ENCODE results near the gene GABRD.

Gene GABRD

GRCh38 chr1:2042830-2043773 is 24.0 kb downstream of the GABRD start:
- no peak for DNase-seq (ENCODE audit: low read depth)
- TF ChIP-seq CTCF (IDR thresholded peaks at IDR 0.05; ENCODE audit: control insufficient read depth, insufficient read depth, low read depth, low read length, missing control alignments): no peak
- no peak overlapping the region for H3K4me3 ChIP-seq (ENCODE audit: control insufficient read depth, low read depth, low read length)

GRCh38 chr1:2043886-2044285 is 24.7 kb downstream of the GABRD start:
- TF ChIP-seq CTCF (IDR thresholded peaks at IDR 0.05; ENCODE audit: control insufficient read depth, insufficient read depth, low read depth, low read length, missing control alignments): no peak
- no peak overlapping the region for H3K4me3 ChIP-seq (ENCODE audit: control insufficient read depth, low read depth, low read length)
- DNase-seq (ENCODE audit: low read depth): no peak

- no peak for DNase-seq (ENCODE audit: low read depth)
- H3K4me3 ChIP-seq (ENCODE audit: control insufficient read depth, low read depth, low read length): no peak overlapping the region
- TF ChIP-seq CTCF (IDR thresholded peaks at IDR 0.05; ENCODE audit: control insufficient read depth, insufficient read depth, low read depth, low read length, missing control alignments): peak; percentile 65
These were observed 25.6 kb downstream of the GABRD start for GRCh38 chr1:2044510-2045319.

GRCh38 chr1:2045468-2046173 is 26.5 kb downstream of the GABRD start:
- no peak for TF ChIP-seq CTCF (IDR thresholded peaks at IDR 0.05; ENCODE audit: control insufficient read depth, insufficient read depth, low read depth, low read length, missing control alignments)
- DNase-seq (ENCODE audit: low read depth): no peak
- H3K4me3 ChIP-seq (ENCODE audit: control insufficient read depth, low read depth, low read length): no peak overlapping the region

- TF ChIP-seq CTCF (IDR thresholded peaks at IDR 0.05; ENCODE audit: control insufficient read depth, insufficient read depth, low read depth, low read length, missing control alignments): peak; percentile 61
- no peak overlapping the region for H3K4me3 ChIP-seq (ENCODE audit: control insufficient read depth, low read depth, low read length)
- DNase-seq (ENCODE audit: low read depth): no peak
These were observed 27.2 kb downstream of the GABRD start for GRCh38 chr1:2046174-2046917.

Measured in AG09309 (cell line).